RWPE2 (cell line): ENCODE data around the gene SCYGR4.

Experiments
- ATAC-seq: fragments of 200-7000 bp; cut with Tn5 transposase; 3 replicates; pipeline ENCODE4 v1.9.1; 2021; ENCODE audit warnings: low read depth
- DNase-seq: peaks from one replicate; pipeline ENCODE4 v3.0.0-alpha.2; 2020; ENCODE audit warnings: low spot score
- H3K27ac ChIP-seq: fragments of 450-650 bp; 2 replicates; pipeline ENCODE4 v1.5.1; 2017; ENCODE audit warnings: mild to moderate bottlenecking; ENCODE audit not compliant: poor library complexity, severe bottlenecking
- H3K27me3 ChIP-seq: fragments of 250-450 bp; sonication (Bioruptor Pico); 2 replicates; pipeline ENCODE4 v1.5.1; 2021; ENCODE audit warnings: mild to moderate bottlenecking, moderate library complexity; ENCODE audit not compliant: insufficient read depth, poor library complexity, severe bottlenecking
- H3K36me3 ChIP-seq: fragments of 250-450 bp; sonication (Bioruptor Pico); 2 replicates; pipeline ENCODE4 v1.5.1; 2020; ENCODE audit warnings: low read depth, mild to moderate bottlenecking, moderate library complexity
- H3K4me1 ChIP-seq: fragments of 250-450 bp; sonication (Bioruptor Pico); 2 replicates; pipeline ENCODE4 v1.5.1; 2021; ENCODE audit warnings: mild to moderate bottlenecking, moderate library complexity; ENCODE audit not compliant: insufficient read depth, poor library complexity, severe bottlenecking
- H3K4me3 ChIP-seq: fragments of 250-450 bp; sonication (Bioruptor Pico); 2 replicates; pipeline ENCODE4 v1.5.1; 2021; ENCODE audit warnings: mild to moderate bottlenecking, moderate library complexity; ENCODE audit not compliant: severe bottlenecking
- H3K9me3 ChIP-seq: fragments of 250-450 bp; sonication (Bioruptor Pico); 2 replicates; pipeline ENCODE4 v1.5.1; 2021; ENCODE audit warnings: mild to moderate bottlenecking, moderate library complexity; ENCODE audit not compliant: severe bottlenecking
- TF ChIP-seq, protein P1 (sequence below): fragments of 450-650 bp; IDR thresholded peaks from one replicate; pipeline ENCODE4 v1.5.1; 2017; ENCODE audit warnings: mild to moderate bottlenecking, moderate library complexity; ENCODE audit not compliant: poor library complexity, severe bottlenecking

Gene SCYGR4

DNA sequence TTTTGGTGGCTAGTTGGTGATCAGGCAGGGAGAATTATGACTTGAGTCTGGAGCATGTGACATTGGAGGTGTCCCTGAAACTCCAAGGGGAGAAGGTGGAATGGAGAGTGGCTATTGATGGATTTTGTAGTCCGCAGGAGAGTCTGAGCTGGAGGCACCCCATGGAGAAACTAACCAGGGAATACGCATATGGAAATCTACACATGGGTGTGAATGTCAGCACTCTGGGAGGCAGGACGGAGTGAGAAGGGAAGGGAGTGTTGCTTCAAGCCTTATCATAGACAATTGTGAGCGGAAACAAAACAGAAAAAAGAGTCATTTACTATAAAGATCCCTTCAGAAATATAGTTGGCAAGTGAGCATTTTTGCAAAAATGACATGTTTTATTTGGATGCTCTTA is 667 bp upstream of the SCYGR4 start:
- H3K4me3 ChIP-seq, result no peak overlapping the region
- ATAC-seq (no peak), DNase-seq (no peak)
- TF ChIP-seq, protein P1, sequence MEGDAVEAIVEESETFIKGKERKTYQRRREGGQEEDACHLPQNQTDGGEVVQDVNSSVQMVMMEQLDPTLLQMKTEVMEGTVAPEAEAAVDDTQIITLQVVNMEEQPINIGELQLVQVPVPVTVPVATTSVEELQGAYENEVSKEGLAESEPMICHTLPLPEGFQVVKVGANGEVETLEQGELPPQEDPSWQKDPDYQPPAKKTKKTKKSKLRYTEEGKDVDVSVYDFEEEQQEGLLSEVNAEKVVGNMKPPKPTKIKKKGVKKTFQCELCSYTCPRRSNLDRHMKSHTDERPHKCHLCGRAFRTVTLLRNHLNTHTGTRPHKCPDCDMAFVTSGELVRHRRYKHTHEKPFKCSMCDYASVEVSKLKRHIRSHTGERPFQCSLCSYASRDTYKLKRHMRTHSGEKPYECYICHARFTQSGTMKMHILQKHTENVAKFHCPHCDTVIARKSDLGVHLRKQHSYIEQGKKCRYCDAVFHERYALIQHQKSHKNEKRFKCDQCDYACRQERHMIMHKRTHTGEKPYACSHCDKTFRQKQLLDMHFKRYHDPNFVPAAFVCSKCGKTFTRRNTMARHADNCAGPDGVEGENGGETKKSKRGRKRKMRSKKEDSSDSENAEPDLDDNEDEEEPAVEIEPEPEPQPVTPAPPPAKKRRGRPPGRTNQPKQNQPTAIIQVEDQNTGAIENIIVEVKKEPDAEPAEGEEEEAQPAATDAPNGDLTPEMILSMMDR, result no peak
- H3K4me1 ChIP-seq, result no peaks in the 10 kb centered on the region
- no peaks in the 10 kb centered on the region for H3K36me3 ChIP-seq
- no peaks in the 10 kb centered on the region for H3K27me3 ChIP-seq
- H3K9me3 ChIP-seq, result no peaks in the 10 kb centered on the region
- H3K27ac ChIP-seq, result no peak overlapping the region

DNA sequence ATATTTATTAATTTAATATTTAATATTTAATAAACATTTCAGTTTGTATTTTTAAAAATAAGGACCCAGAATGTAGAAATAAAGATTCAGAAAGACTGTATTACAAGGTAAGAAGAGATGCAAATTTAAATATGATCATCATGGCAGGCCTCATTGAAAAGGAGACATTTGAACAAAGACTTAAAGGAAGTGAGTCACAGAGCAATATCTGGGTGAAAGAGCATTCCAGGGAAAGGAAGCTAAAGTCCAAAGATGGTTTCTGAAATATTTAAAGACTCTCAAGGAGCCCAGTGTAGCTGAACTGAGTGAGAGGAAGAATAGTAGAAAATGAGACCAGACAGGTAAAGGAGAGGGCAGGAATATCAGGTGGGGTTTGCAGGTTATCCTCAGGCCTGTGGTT is 5.9 kb downstream of the SCYGR4 start:
- peak overlapping the region; percentile 16 for H3K27ac ChIP-seq
- TF ChIP-seq, protein P1, result no peak

DNA sequence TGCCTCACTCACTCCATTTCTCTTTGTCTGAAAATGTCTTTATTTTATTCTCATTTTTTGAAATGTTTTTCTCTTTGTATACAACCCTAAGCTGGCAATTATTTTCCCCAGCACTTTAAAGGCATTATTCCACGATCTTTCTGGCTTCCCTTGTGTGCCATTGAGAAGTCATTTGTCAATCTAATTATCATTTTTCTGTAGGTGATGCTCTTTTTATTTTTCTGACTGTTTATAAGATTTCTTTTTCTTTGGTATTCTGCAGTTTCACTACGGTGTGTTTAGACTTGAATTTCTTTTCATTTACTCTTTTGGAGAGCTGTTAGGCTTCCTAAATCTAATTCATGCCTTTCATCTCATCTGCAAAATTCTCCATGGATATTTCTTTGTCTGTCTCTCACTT is 8.1 kb downstream of the SCYGR4 start:
- Histone ChIP-seq H3K27me3 (no peaks in the 10 kb centered on the region), H3K36me3 (no peaks in the 10 kb centered on the region), H3K4me3 (no peak overlapping the region), H3K27ac (no peak overlapping the region), H3K9me3 (no peaks in the 10 kb centered on the region), H3K4me1 (peaks cover 9% of the 10 kb centered on the region)
- TF ChIP-seq, protein P1, result no peak
- ATAC-seq (no peak), DNase-seq (no peak)

More for the DNA sequence above, 5.9 kb downstream of the SCYGR4 start:
- Histone ChIP-seq H3K4me1 (peaks cover 9% of the 10 kb centered on the region), H3K9me3 (no peaks in the 10 kb centered on the region), H3K4me3 (no peak overlapping the region), H3K36me3 (no peaks in the 10 kb centered on the region), H3K27me3 (no peaks in the 10 kb centered on the region)
- ATAC-seq (peak; percentile 70), DNase-seq (no peak)

DNA sequence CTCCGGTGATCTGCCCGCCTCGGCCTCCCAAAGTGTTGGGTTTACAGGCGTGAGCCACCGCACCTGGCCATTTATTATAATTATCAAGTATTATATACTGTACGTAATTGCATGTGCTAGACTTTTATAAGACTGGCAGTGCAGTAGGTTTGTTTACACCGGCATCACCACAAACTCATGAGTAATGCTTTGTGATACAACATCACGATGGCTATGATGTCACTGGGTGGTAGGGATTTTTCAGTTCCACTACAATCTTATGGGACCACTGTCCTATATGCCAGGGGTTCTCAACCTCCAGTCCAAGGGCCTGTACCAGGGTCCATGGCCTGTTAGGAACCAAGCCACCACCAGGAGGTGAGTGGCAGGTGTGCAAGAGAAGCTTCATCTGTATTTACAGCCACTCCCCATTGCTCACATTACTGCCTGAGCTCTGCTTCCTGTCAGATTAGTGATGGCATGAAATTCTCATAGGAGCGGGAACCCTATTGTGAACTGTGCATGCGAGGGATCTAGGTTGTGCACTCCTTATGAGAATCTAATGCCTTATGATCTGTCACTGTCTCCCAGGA is 9.4 kb downstream of the SCYGR4 start:
- no peak for ATAC-seq
- TF ChIP-seq, protein P1, result no peak
- no peaks in the 10 kb centered on the region for H3K36me3 ChIP-seq

DNA sequence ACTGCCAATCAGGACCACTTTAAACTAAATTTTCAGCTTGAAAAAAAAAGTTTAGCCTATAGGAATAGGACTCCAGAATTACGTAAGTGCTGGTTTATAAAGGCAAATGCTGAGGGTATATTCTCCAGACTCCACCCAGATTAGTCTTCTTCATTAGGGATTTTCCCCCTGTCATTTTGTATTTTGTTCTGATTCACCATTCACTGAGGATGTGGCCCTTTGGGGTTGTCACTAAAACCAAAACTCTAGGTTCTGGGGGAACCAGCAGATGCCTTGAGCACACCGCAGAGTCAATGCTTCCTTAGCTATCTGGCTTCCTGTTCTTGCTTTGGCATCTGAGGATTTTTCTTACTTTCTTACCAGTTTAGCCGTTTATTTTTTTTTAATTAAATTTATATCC is 10.5 kb downstream of the SCYGR4 start:
- no peaks in the 10 kb centered on the region for H3K27me3 ChIP-seq
- no peaks in the 10 kb centered on the region for H3K9me3 ChIP-seq
- H3K4me1 ChIP-seq, result peaks cover 9% of the 10 kb centered on the region
- no peaks in the 10 kb centered on the region for H3K36me3 ChIP-seq
- ATAC-seq (no peak), DNase-seq (no peak)
- H3K4me3 ChIP-seq, result no peak overlapping the region
- TF ChIP-seq, protein P1, result no peak
- H3K27ac ChIP-seq, result no peak overlapping the region

More for the DNA sequence above, 9.4 kb downstream of the SCYGR4 start:
- peaks cover 9% of the 10 kb centered on the region for H3K4me1 ChIP-seq
- H3K27me3 ChIP-seq, result no peaks in the 10 kb centered on the region
- H3K4me3 ChIP-seq, result no peak overlapping the region
- no peak overlapping the region for H3K27ac ChIP-seq
- DNase-seq, result no peak
- H3K9me3 ChIP-seq, result no peaks in the 10 kb centered on the region
